ENCODE data around the gene BSCL2. TPM values are rescaled to one million over a fixed set of nuclear protein-coding genes. Genes with fewer than 3 reads are reported as not detected.

The BSCL2 gene
- total and polyA plus RNA-seq, 2 of the 13 experiments (the other 11 are each of a cell fraction or from before 2014, with no cell fraction given), result 19.5 to 21.1 TPM

- TF ChIP-seq, protein P1, sequence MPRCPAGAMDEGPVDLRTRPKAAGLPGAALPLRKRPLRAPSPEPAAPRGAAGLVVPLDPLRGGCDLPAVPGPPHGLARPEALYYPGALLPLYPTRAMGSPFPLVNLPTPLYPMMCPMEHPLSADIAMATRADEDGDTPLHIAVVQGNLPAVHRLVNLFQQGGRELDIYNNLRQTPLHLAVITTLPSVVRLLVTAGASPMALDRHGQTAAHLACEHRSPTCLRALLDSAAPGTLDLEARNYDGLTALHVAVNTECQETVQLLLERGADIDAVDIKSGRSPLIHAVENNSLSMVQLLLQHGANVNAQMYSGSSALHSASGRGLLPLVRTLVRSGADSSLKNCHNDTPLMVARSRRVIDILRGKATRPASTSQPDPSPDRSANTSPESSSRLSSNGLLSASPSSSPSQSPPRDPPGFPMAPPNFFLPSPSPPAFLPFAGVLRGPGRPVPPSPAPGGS (CRISPR knock-in tag; IDR thresholded peaks at IDR 0.05), result no peak
- TF ChIP-seq MEF2D (CRISPR knock-in tag; IDR thresholded peaks at IDR 0.05), result no peak
- peak; percentile 82 for TF ChIP-seq ZNF317 (CRISPR knock-in tag; IDR thresholded peaks at IDR 0.05)
- TF ChIP-seq ATAD3A (CRISPR knock-in tag; IDR thresholded peaks at IDR 0.05), result no peak
- TF ChIP-seq PHF21A (CRISPR knock-in tag; IDR thresholded peaks at IDR 0.05), result peak; percentile 47; the same call in 1 of the 2 replicates
- TF ChIP-seq SP1 (IDR thresholded peaks at IDR 0.05), result peak; percentile 60; the same call in 1 of the 2 replicates
- TF ChIP-seq SP1 (CRISPR knock-in tag; IDR thresholded peaks at IDR 0.05), result peak; percentile 97
- TF ChIP-seq HES4 (CRISPR knock-in tag; IDR thresholded peaks at IDR 0.05; ENCODE audit: borderline replicate concordance), result peak; percentile 18; the same call in 1 of the 2 replicates
- peak; percentile 59 for TF ChIP-seq MYC (CRISPR knock-in tag; IDR thresholded peaks at IDR 0.05; ENCODE audit: borderline replicate concordance)
- peak; percentile 84 for TF ChIP-seq SPEN (CRISPR knock-in tag; IDR thresholded peaks at IDR 0.05; ENCODE audit: low read depth)
- TF ChIP-seq ZNF292 (CRISPR knock-in tag; IDR thresholded peaks at IDR 0.05; ENCODE audit: borderline replicate concordance, low read depth), result no peak
- no peak for TF ChIP-seq MZF1 (CRISPR knock-in tag; IDR thresholded peaks at IDR 0.05; ENCODE audit: borderline replicate concordance)
- TF ChIP-seq ZNF350 (CRISPR knock-in tag; IDR thresholded peaks at IDR 0.05; ENCODE audit: borderline replicate concordance, low read depth), result peak; percentile 88
- TF ChIP-seq RBAK (CRISPR knock-in tag; IDR thresholded peaks at IDR 0.05), result no peak
- TF ChIP-seq CREB1 (IDR thresholded peaks at IDR 0.05), result no peak
- TF ChIP-seq CREB1 (CRISPR knock-in tag; IDR thresholded peaks at IDR 0.05), result peak; percentile 52; the same call in 1 of the 2 replicates
- TF ChIP-seq ZNF337 (CRISPR knock-in tag; IDR thresholded peaks at IDR 0.05; ENCODE audit: borderline replicate concordance, low read depth), result no peak
- TF ChIP-seq THAP11 (CRISPR knock-in tag; IDR thresholded peaks at IDR 0.05), result peak; percentile 74
- TF ChIP-seq, protein P2, sequence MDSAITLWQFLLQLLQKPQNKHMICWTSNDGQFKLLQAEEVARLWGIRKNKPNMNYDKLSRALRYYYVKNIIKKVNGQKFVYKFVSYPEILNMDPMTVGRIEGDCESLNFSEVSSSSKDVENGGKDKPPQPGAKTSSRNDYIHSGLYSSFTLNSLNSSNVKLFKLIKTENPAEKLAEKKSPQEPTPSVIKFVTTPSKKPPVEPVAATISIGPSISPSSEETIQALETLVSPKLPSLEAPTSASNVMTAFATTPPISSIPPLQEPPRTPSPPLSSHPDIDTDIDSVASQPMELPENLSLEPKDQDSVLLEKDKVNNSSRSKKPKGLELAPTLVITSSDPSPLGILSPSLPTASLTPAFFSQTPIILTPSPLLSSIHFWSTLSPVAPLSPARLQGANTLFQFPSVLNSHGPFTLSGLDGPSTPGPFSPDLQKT (CRISPR knock-in tag; IDR thresholded peaks at IDR 0.05; ENCODE audit: borderline replicate concordance), result 0 out of 2 replicates have a peak, but pooled peaks have one; percentile 27
- peak; percentile 22; the same call in 1 of the 2 replicates for TF ChIP-seq KMT2B (CRISPR knock-in tag; IDR thresholded peaks at IDR 0.05)
- peak; percentile 91 for TF ChIP-seq SAFB2 (CRISPR knock-in tag; IDR thresholded peaks at IDR 0.05; ENCODE audit: borderline replicate concordance, low read depth)
- TF ChIP-seq TBX3 (IDR thresholded peaks at IDR 0.05; ENCODE audit: borderline replicate concordance), result no peak
- 0 out of 2 replicates have a peak, but pooled peaks have one; percentile 19 for TF ChIP-seq SIX1 (CRISPR knock-in tag; IDR thresholded peaks at IDR 0.05; ENCODE audit: borderline replicate concordance)
- TF ChIP-seq SRF (IDR thresholded peaks at IDR 0.05; ENCODE audit: low read depth, low read length), result no peak
- TF ChIP-seq ZNF274 (CRISPR knock-in tag; IDR thresholded peaks at IDR 0.05), result no peak; the same call in 1 of the 2 replicates
- TF ChIP-seq, protein P3, sequence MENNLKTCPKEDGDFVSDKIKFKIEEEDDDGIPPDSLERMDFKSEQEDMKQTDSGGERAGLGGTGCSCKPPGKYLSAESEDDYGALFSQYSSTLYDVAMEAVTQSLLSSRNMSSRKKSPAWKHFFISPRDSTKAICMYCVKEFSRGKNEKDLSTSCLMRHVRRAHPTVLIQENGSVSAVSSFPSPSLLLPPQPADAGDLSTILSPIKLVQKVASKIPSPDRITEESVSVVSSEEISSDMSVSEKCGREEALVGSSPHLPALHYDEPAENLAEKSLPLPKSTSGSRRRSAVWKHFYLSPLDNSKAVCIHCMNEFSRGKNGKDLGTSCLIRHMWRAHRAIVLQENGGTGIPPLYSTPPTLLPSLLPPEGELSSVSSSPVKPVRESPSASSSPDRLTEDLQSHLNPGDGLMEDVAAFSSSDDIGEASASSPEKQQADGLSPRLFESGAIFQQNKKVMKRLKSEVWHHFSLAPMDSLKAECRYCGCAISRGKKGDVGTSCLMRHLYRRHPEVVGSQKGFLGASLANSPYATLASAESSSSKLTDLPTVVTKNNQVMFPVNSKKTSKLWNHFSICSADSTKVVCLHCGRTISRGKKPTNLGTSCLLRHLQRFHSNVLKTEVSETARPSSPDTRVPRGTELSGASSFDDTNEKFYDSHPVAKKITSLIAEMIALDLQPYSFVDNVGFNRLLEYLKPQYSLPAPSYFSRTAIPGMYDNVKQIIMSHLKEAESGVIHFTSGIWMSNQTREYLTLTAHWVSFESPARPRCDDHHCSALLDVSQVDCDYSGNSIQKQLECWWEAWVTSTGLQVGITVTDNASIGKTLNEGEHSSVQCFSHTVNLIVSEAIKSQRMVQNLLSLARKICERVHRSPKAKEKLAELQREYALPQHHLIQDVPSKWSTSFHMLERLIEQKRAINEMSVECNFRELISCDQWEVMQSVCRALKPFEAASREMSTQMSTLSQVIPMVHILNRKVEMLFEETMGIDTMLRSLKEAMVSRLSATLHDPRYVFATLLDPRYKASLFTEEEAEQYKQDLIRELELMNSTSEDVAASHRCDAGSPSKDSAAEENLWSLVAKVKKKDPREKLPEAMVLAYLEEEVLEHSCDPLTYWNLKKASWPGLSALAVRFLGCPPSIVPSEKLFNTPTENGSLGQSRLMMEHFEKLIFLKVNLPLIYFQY (CRISPR knock-in tag; IDR thresholded peaks at IDR 0.05; ENCODE audit: borderline replicate concordance), result peak; percentile 69; the same call in 1 of the 2 replicates
These were observed 42.1 kb downstream of the BSCL2 start, which contains the start of the genes C11orf98 and CSKMT (continued) for GRCh38 chr11:62665075-62665598.

Measured in HepG2 (cell line).